Measurements from ENCODE around the gene CDK7.
"Not testable (repeated sequence)": the region's sequence is repeated elsewhere in the genome, so short reads cannot be mapped to it uniquely, and the experiment has no call there.

Gene CDK7

GRCh38 chr5:69237877-69238276, 3.2 kb downstream of the CDK7 start:
- no peak for DNase-seq

DNA sequence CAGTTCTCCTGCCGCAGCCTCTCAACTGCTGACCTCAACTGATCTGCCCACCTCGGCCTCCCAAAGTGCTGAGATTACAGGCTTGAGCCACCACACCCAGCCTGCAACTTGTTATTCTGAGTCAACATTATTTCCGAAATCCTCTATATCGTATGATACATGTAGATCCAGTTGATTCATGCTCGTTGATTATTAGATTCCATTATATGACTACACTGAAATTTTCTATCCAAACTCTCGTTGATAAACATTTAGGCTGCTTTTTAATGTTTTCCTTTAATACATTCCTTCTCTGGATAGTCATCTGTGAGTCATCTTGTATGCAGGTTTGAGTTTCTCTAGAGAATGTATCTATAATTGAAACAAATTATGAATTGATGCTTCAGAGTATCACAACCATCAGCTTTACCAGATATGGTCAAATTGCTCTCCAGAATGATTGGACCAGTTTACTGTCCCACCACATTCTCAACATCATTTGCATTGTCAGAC, 4.1 kb downstream of the CDK7 start:
- DNase-seq, result no peak

- no peak for DNase-seq
Measured at GRCh38 chr5:69242215-69242927, 7.7 kb downstream of the CDK7 start.

- no peak for DNase-seq
Measured at GRCh38 chr5:69245031-69245430, 10.3 kb downstream of the CDK7 start.

GRCh38 chr5:69248019-69248418, 13.3 kb downstream of the CDK7 start:
- no peak for DNase-seq

GRCh38 chr5:69250593-69250992, 15.9 kb downstream of the CDK7 start:
- DNase-seq, result no peak

DNA sequence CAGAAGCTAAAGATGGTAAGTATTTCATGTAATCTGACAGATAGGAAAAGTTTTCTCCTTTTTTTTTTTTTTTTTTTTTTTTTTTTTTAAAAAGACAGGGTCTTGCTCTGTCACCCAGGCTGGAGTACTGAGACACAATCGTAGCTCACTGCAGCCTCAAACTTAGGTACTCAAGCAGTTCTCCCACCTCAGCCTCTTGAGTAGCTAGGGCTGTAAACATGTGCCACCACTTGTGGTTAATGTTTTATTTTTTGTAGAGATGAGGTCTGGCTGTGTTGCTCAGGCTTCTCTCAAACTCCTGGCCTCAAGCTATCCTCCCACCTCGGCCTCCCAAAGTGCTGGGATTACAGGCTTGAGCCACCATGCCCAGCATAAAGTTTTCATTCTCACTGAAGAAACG, 17.8 kb downstream of the CDK7 start:
- DNase-seq, result no peak

GRCh38 chr5:69255940-69256339, 21.3 kb downstream of the CDK7 start:
- not testable (repeated sequence) for DNase-seq

- no peak for DNase-seq
Measured at GRCh38 chr5:69257577-69257976, 22.9 kb downstream of the CDK7 start.

- DNase-seq, result no peak
Measured at GRCh38 chr5:69261034-69261433, 26.3 kb downstream of the CDK7 start.

GRCh38 chr5:69265931-69266330, 31.2 kb downstream of the CDK7 start:
- DNase-seq, result no peak

- no peak for DNase-seq
Measured at GRCh38 chr5:69268899-69269298, 34.2 kb downstream of the CDK7 start.

DNA sequence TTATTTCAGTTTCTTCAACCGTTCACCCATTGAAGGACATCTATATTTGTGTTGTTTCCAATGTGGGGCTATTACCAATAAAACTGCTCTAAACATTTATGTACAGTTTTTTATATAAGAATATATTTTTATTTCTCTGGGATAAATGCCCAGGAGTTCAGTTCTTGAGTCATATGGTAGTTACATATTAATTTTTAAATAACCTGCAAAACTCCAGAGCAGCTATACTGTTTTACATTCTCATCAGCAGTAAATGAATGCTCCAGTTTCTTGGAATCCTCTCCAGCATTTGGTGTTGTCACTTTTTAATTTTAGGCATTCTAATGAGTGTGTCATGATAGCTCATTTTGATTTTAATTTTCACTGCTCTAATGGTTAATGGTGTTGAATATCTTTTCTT, 36.2 kb downstream of the CDK7 start:
- DNase-seq, result no peak

GRCh38 chr5:69271376-69271775, 36.7 kb downstream of the CDK7 start:
- DNase-seq, result no peak

- no peak for DNase-seq
Measured at GRCh38 chr5:69275563-69275962, 40.9 kb downstream of the CDK7 start.

DNA sequence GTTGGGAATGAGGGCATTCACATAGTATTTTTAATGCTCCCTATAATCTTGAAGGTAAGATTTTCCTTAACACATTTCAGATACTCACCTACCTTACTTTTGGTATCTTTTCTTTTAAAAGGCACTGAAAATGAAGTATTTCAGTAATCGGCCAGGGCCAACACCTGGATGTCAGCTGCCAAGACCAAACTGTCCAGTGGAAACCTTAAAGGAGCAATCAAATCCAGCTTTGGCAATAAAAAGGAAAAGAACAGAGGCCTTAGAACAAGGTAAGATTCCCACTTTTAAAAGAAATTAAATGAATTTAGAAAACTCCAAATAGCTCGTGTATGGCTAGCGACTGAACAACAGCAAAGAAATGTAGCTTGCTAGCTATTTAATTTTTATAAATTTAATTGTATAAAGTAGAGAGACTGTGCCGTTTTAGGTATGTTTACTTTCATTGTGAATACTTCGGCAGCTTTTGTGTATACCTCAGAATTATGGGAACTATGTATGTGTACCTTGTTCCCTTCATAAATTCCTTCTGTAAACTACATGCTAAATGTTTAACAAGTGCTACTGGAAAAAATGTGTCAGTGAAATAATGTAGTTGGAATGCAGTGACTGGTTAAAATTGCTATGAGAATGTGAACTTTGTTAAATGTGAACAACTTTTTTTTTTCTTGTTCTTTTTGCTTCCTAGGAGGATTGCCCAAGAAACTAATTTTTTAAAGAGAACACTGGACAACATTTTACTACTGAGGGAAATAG, 41.9 kb downstream of the CDK7 start:
- DNase-seq, result no peak

DNA sequence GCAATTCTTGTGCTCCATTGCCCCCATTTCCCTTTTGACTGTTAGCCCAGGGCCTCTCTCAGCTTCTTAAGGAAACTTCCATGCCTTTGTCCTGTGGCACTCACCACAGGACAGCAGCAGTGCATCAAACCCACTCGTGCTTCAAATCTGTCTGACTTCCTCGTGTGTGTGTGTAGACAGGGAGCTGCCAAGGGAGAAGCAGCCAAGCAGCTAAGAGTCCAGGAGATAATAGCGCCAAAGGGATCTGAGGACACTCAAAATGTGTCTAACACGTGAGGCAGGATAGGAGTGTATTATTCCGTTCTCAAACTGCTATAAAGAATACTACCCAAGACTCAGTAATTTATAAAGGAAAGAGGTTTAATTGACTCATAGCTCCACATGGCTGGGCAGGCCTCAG, 44.8 kb downstream of the CDK7 start:
- DNase-seq, result no peak

- no peak for DNase-seq
Measured at GRCh38 chr5:69281114-69281513, 46.4 kb downstream of the CDK7 start.

DNA sequence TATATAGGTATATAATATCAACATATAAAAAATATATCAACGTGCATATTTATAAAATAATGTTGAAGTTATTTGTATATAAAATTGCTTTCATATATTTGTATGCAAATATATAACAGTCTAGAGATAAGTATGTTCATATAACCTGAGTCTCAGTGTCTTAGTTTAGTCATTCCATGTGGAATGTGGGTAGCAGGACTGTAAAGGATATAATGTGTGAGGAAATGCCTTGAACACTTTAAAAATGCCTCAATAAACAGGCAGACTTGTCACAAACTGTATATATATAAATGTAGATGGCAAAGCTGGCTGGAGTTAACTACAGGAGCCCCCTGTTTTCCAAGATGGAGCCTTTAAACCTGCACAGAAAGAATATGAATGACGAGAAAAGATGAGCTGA, 49.5 kb downstream of the CDK7 start:
- DNase-seq, result no peak

GRCh38 chr5:69285448-69286116, 50.9 kb downstream of the CDK7 start:
- no peak for DNase-seq

DNA sequence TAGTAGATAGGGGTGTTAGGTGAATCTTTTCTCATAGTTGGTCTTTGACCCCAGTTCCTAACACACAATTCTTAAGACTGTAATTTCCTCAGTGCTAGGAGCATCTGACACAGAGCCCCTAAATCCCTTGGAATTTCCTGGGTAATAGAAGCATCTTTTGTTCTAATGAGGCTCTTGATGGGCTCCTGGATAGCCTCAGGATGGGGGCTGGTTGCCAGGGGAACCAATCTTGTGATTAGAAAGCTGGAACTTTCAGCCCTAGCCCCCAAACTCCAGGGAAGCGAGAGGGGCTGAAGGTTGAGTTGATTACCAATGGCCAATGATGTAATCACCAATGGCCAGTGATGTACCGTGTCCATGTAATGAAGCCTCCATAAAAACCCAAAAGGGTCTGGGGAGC, 53.4 kb downstream of the CDK7 start:
- DNase-seq, result no peak

- DNase-seq, result no peak
Measured at GRCh38 chr5:69288688-69289087, 54.0 kb downstream of the CDK7 start.

DNA sequence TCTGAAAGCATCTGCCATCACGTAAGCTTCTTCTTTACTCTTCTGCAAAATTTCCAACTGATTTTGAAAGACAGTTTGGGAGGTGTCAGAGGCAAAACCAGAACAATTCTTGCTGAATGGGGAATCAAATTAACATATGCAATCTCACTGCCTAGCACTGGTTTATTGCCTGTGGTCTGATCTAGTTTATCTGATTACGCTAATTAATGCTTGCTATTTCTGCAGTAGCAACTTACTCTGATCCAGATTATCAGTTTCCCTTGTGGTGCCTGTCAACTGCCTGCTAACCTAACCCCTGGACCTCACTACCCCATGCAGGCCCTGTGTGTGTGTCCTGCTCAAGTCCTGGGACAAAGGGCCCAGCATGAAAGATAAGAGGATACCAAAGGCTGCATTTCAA, 57.6 kb downstream of the CDK7 start:
- DNase-seq, result no peak

- DNase-seq, result no peak
Measured at GRCh38 chr5:69293882-69294281, 59.2 kb downstream of the CDK7 start.
